NCI-H1417 treated with DMSO at 0.1 percent for 48 hours (cell line): ENCODE data around the gene BICC1.
"Not testable (repeated sequence)": the region's sequence is repeated elsewhere in the genome, so short reads cannot be mapped to it uniquely, and the experiment has no call there.

Source experiments
- DNase-seq: peaks from one replicate; lab custom pipeline; 2025; lab: John Stamatoyannopoulos, UW

The BICC1 gene

DNA sequence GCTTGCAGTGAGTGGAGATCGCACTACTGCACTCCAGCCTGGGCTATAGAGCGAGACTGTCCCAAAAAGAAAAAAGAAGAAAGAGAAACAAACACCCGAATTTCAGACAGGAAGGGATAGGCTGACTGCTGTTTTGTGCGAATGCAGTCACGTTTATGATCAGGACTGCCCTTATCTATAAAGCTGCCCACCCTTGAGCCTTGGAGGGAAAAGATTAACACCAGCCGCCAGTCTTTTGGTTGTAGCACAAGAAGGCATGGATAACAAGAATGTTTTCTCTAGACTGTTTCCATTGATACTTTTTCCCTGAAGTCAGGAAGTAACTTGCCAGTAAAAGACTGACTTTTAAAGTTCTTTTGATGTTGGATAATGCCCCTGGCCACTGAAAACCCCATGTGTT, 314.0 kb downstream of the BICC1 start:
- no peak for DNase-seq

GRCh38 chr10:58827381-58827780, 314.7 kb downstream of the BICC1 start:
- DNase-seq = no peak

DNA sequence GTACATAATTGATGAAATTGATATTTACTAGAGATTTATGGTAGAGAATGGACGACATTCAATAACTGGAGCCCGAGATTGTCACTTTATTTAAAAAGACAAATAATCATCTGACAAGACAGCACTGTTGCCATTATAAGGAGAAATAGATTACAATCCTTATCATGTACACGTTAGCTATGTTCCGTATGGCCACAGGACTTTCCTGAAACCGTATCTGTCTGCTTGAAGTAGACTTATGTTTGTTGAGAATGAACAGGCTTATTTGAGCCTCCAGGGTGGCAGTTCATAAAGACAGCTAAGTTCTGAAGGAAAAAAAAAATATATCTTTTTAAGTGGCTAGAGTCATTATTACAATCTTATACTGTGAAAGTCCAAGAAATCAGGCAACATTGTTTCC, 317.2 kb downstream of the BICC1 start:
- no peak for DNase-seq

DNA sequence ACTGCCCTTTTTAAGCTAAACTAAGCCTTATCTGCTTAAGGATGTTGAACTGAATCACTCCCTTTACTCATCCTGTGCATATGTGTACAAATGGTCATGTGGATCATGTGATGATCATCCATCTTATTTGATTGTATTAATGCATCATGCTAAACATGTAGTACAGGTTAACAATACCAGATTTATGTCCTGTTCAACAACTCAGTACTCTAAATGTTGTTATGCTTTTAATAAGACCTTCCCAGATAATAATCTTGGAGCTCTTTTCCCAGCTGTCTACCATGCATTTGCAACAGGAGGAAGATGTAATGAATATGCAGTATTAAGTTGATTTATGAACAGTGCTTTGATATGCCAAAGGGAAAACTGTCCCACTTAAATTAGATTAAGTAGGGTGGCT, 318.0 kb downstream of the BICC1 start:
- DNase-seq = peak; percentile 1

DNA sequence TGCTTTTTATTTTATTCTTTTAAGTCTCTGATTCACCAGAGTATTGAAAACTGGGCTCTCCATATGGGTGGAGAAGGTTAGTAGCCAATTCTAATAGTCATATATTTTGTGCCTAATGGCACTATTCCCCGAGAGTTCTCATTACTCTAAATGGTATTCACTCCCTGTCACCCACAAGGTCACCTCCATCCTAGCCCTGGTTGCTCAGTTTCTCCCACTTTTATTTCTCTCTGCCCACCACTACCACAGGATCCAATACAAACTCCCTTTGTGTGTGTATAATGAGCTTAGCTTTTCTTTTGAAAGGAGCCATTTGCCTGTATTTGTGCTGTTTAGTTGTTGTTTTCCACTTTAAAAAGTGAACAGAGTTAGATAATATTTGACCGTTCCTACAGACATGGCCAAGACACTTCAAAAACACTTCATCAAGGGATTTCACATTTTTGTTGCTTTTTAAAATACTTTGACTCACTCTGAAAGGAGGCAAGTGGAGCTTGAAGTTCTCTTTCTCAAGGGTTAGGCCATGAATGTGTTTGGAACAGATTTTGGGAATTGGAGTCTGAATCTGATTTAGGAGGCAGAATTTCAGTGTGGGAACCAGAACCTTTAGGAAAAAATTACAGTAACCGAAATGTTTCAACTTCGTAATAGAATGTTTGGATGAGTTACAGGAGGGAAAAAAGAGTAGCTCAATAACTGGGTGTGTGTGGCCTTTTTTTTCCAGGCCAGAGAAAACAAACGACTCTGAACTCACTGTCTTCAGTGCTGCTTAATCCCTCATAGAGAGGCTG, 321.3 kb downstream of the BICC1 start:
- no peak for DNase-seq

- DNase-seq = no peak
Measured at GRCh38 chr10:58836176-58836700, 323.6 kb downstream of the BICC1 start.

GRCh38 chr10:58836991-58837575, 324.4 kb downstream of the BICC1 start:
- no peak for DNase-seq

DNA sequence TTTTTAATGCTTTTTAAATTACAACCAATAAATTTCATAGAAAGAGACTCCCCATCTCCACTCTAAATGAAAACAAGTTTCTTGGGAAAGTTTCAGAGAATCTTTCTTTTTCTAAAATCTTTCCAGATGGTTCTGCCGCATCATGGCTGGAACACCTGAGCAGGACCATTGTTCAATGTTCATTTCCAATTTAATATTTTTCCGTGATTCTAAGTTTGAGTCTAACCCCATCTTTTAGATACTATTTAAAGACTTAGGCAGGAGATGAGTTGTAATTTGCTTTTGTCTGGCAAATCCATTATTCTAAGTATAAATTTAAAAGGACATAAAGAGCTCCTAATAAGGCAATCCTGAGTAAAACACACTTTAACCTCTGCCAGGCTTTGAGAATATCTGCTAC, 325.2 kb downstream of the BICC1 start:
- DNase-seq = no peak

- no peak for DNase-seq
Measured at GRCh38 chr10:58838561-58839208, 326.0 kb downstream of the BICC1 start.

- no peak for DNase-seq
Measured at GRCh38 chr10:58839771-58840170, 327.1 kb downstream of the BICC1 start.

DNA sequence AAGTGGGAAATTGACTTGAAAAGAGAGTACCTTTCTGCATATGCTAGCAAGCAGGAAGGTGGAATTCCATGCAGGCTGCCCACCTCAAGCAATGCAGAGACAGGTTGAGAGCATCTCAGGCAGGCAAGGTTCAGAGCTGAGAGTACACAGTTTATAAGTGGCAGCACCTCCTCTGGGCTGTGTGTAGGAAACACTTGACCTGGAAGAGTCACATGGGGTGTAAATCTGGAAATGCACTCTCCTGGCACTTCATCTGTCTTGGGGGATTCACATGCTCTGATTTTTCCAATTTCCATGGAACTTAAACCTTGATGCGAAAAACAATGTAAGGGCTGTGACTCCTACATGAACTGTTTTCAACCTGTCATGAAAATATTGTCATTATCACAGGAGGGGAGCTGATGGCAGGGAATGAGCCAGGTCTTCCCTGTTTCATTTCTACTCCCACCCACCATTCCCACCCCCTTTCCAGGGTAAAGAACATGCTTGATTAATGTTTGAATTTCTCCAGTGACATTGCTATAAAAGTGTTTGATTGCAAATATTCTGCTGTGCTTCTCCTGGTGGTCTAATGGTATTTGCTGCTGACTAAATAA, 328.3 kb downstream of the BICC1 start:
- no peak for DNase-seq

- DNase-seq = no peak
Measured at GRCh38 chr10:58842860-58843376, 330.2 kb downstream of the BICC1 start.

GRCh38 chr10:58843760-58844159, 331.1 kb downstream of the BICC1 start:
- no peak for DNase-seq

- DNase-seq = no peak
Measured at GRCh38 chr10:58844680-58845079, 332.0 kb downstream of the BICC1 start.

GRCh38 chr10:58846856-58847255, 334.2 kb downstream of the BICC1 start:
- DNase-seq = no peak

- DNase-seq = no peak
Measured at GRCh38 chr10:58851606-58852005, 338.9 kb downstream of the BICC1 start.

GRCh38 chr10:58853668-58854067, 341.0 kb downstream of the BICC1 start:
- no peak for DNase-seq

DNA sequence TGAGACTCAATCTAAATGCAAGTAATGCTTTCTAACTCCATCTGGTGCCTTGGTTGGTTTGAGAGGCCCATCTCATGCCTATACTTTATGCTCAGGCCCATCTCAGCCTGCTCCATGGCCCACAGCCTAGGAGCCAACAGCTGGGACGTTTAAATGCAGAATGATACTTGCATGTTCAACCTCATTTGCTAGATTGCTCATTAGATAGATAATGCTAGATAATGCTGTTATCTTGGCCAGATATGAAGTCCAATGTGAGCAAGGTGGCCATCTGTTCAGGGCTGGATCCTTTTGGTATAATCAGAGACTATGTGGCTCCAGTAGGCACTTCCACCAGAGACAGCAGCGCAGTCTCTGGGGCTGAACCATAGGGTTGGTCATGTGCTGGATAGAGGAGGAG, 342.1 kb downstream of the BICC1 start:
- DNase-seq = no peak

- DNase-seq = no peak
Measured at GRCh38 chr10:58856508-58857240, 344.0 kb downstream of the BICC1 start.

GRCh38 chr10:58857251-58857805, 344.7 kb downstream of the BICC1 start:
- DNase-seq = no peak

DNA sequence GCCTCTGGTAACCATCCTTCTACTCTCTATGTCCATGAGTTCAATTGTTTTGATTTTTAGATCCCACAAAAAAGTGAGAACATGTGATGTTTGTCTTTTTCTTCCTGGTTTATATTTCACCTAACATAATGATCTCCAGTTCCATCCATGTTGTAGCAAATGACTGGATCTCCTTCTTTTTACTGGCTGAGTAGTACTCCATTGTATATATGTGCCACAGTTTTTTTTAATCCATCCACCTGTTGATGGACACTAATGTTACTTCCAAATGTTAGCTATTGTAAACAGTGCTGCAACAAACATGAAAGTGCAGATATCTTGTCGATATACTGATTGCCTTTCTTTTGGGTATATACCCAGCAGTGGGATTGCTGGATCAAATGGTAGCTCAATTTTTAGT, 345.5 kb downstream of the BICC1 start:
- not testable (repeated sequence) for DNase-seq
